Activated naive CD8-positive, alpha-beta T cell treated with anti-CD3 and anti-CD28 coated beads for 36 hours (primary cell): ENCODE results near the gene CCDC66. TPM values are rescaled to one million over a fixed set of nuclear protein-coding genes. Genes with fewer than 3 reads are reported as not detected.
A peak's percentile ranks its signal among the peaks of the same experiment; 100 is the strongest.

Experiments used
- DNase-seq: peaks from one replicate; pipeline ENCODE4 v3.0.0; 2021
- H3K27ac Mint-ChIP-seq: one replicate; pipeline ENCODE4 v1.8.0; 2022; ENCODE audit warnings: mild to moderate bottlenecking, moderate library complexity, mixed read lengths
- H3K27me3 Mint-ChIP-seq: one replicate; pipeline ENCODE4 v1.8.0; 2022; ENCODE audit warnings: mild to moderate bottlenecking, mixed read lengths
- H3K36me3 Mint-ChIP-seq: one replicate; pipeline ENCODE4 v1.8.0; 2021; ENCODE audit warnings: mild to moderate bottlenecking, mixed read lengths
- H3K4me1 Mint-ChIP-seq: one replicate; pipeline ENCODE4 v1.8.0; 2021; ENCODE audit warnings: mixed read lengths
- H3K4me3 Mint-ChIP-seq: one replicate; pipeline ENCODE4 v1.8.0; 2022; ENCODE audit warnings: mild to moderate bottlenecking, moderate library complexity, mixed read lengths
- H3K9me3 Mint-ChIP-seq: one replicate; pipeline ENCODE4 v1.8.0; 2022; ENCODE audit warnings: mixed read lengths
- total RNA-seq, 2 experiments: library from RNA; stranded (reverse); gene quantifications; one replicate each; pipeline ENCODE4 v1.2.3, GENCODE V29; 2021

The CCDC66 gene
- total RNA-seq, 2 experiments from 2014 or later: 31.0 to 32.9 TPM

- Mint-ChIP-seq H3K4me1 (peaks cover 30% of the 10 kb centered on the region), H3K27ac (no peak overlapping the region), H3K4me3 (no peak overlapping the region), H3K36me3 (peaks cover 68% of the 10 kb centered on the region), H3K9me3 (peaks cover 8% of the 10 kb centered on the region), H3K27me3 (no peaks in the 10 kb centered on the region)
- DNase-seq: no peak
Observed at GRCh38 chr3:56654460-56654859, 97.5 kb downstream of the CCDC66 start.

GRCh38 chr3:56655709-56656108 lies 98.7 kb downstream of the CCDC66 start:
- DNase-seq: no peak
- Mint-ChIP-seq H3K27me3 (no peaks in the 10 kb centered on the region), H3K4me1 (peaks cover 26% of the 10 kb centered on the region), H3K4me3 (no peak overlapping the region), H3K36me3 (peaks cover 75% of the 10 kb centered on the region), H3K9me3 (peaks cover 8% of the 10 kb centered on the region), H3K27ac (peak overlapping the region; percentile 34)

- no peak for DNase-seq
- Mint-ChIP-seq H3K36me3 (peaks cover 43% of the 10 kb centered on the region), H3K27ac (no peak overlapping the region), H3K9me3 (no peaks in the 10 kb centered on the region), H3K27me3 (no peaks in the 10 kb centered on the region), H3K4me3 (no peak overlapping the region), H3K4me1 (peaks cover 14% of the 10 kb centered on the region)
Observed at GRCh38 chr3:56664823-56665222, 107.8 kb downstream of the CCDC66 start.

- Mint-ChIP-seq H3K36me3 (peaks cover 47% of the 10 kb centered on the region), H3K4me3 (no peak overlapping the region), H3K4me1 (peaks cover 16% of the 10 kb centered on the region), H3K27me3 (no peaks in the 10 kb centered on the region), H3K9me3 (no peaks in the 10 kb centered on the region), H3K27ac (no peak overlapping the region)
- no peak for DNase-seq
Observed at GRCh38 chr3:56667973-56668579, 111.1 kb downstream of the CCDC66 start.

Other genes starting within 250 kb of the CCDC66 start
- not detected for gene ERC2, start 88.7 kb upstream of the CCDC66 start, total RNA-seq
- 10 to 100 TPM; 50.5 TPM for gene TASOR, start 126.1 kb downstream of the CCDC66 start, total RNA-seq
- 10 to 100 TPM; 81.2 to 88.2 TPM for gene ARHGEF3, start 244.8 kb downstream of the CCDC66 start, total RNA-seq